H9 (cell line): ENCODE results near the gene NEDD9. TPM values are rescaled to one million over a fixed set of nuclear protein-coding genes. Genes with fewer than 3 reads are reported as not detected.

Source experiments
- DNase-seq: peaks from one replicate; pipeline ENCODE4 v3.0.0-alpha.2; 2017
- H2AFZ ChIP-seq: one replicate; pipeline ENCODE4 v1.6.1; 2013; ENCODE audit warnings: mild to moderate bottlenecking, low read length, control low read depth, moderate library complexity
- H2AK5ac ChIP-seq: 2 replicates; pipeline ENCODE4 v1.6.1; 2013; ENCODE audit warnings: low read length, control low read depth, mixed read lengths; ENCODE audit not compliant: insufficient read length
- H2BK120ac ChIP-seq: one replicate; pipeline ENCODE4 v1.6.1; 2013; ENCODE audit warnings: low read depth, mild to moderate bottlenecking, low read length, control low read depth, inconsistent platforms; ENCODE audit not compliant: poor library complexity, severe bottlenecking
- H2BK12ac ChIP-seq: 2 replicates; pipeline ENCODE4 v1.6.1; 2013; ENCODE audit warnings: low read length, control low read depth, mixed read lengths, low read depth; ENCODE audit not compliant: insufficient read length
- H2BK15ac ChIP-seq: 2 replicates; pipeline ENCODE4 v1.6.1; 2013; ENCODE audit warnings: low read depth, low read length, control low read depth
- H2BK20ac ChIP-seq: one replicate; pipeline ENCODE4 v1.6.1; 2013; ENCODE audit warnings: low read depth, mild to moderate bottlenecking, low read length, control low read depth, inconsistent platforms; ENCODE audit not compliant: poor library complexity, severe bottlenecking
- H2BK5ac ChIP-seq: 2 replicates; pipeline ENCODE4 v1.6.1; 2013; ENCODE audit warnings: low read length, control low read depth, mixed read lengths; ENCODE audit not compliant: insufficient read length
- H3K14ac ChIP-seq: 2 replicates; pipeline ENCODE4 v1.6.1; 2013; ENCODE audit warnings: low read length, control low read depth; ENCODE audit not compliant: insufficient read depth
- H3K18ac ChIP-seq: 2 replicates; pipeline ENCODE4 v1.6.1; 2013; ENCODE audit warnings: low read depth, mild to moderate bottlenecking, mixed read lengths, low read length, control low read depth; ENCODE audit not compliant: insufficient read length
- H3K23ac ChIP-seq: 2 replicates; pipeline ENCODE4 v1.6.1; 2013; ENCODE audit warnings: low read length, control low read depth, mixed read lengths, low read depth; ENCODE audit not compliant: insufficient read length
- H3K23me2 ChIP-seq: 2 replicates; pipeline ENCODE4 v1.6.1; 2013; ENCODE audit warnings: low read depth, mild to moderate bottlenecking, mixed read lengths, low read length, control low read depth; ENCODE audit not compliant: insufficient read length, poor library complexity, severe bottlenecking
- H3K27ac ChIP-seq: 2 replicates; pipeline ENCODE4 v1.5.1; 2013; ENCODE audit warnings: low read length, control low read depth, mixed read lengths, low read depth; ENCODE audit not compliant: insufficient read length
- H3K27me3 ChIP-seq: 2 replicates; pipeline ENCODE4 v1.6.1; 2013; ENCODE audit warnings: low read length, control low read depth, inconsistent platforms; ENCODE audit not compliant: insufficient read depth
- H3K4ac ChIP-seq: 2 replicates; pipeline ENCODE4 v1.6.1; 2013; ENCODE audit warnings: low read depth, mild to moderate bottlenecking, control low read depth, inconsistent platforms, low read length, moderate library complexity
- H3K4me1 ChIP-seq: 2 replicates; pipeline ENCODE4 v1.6.1; 2013; ENCODE audit warnings: low read length, control low read depth, inconsistent platforms; ENCODE audit not compliant: insufficient read depth
- H3K4me2 ChIP-seq: 2 replicates; pipeline ENCODE4 v1.6.1; 2013; ENCODE audit warnings: low read length, control low read depth, mixed read lengths; ENCODE audit not compliant: insufficient read length, insufficient read depth
- H3K56ac ChIP-seq: 2 replicates; pipeline ENCODE4 v1.6.1; 2013; ENCODE audit warnings: low read depth, mild to moderate bottlenecking, mixed read lengths, low read length, control low read depth; ENCODE audit not compliant: insufficient read length
- H3K79me1 ChIP-seq: 2 replicates; pipeline ENCODE4 v1.6.1; 2013; ENCODE audit warnings: low read depth, mild to moderate bottlenecking, moderate library complexity, low read length, control low read depth, inconsistent platforms; ENCODE audit not compliant: insufficient read depth, poor library complexity, severe bottlenecking
- H3K79me2 ChIP-seq: 2 replicates; pipeline ENCODE4 v1.6.1; 2013; ENCODE audit warnings: low read length, control low read depth, inconsistent platforms; ENCODE audit not compliant: insufficient read depth
- H3K9ac ChIP-seq: 2 replicates; pipeline ENCODE4 v1.6.1; 2013; ENCODE audit warnings: low read length, control low read depth, mixed read lengths; ENCODE audit not compliant: insufficient read length; ENCODE audit errors: extremely low read depth
- H3K9me3 ChIP-seq: one replicate; pipeline ENCODE4 v1.6.1; 2013; ENCODE audit warnings: low read depth, low read length, inconsistent platforms; ENCODE audit not compliant: control insufficient read depth
- H3T11ph ChIP-seq: one replicate; pipeline ENCODE4 v1.6.1; 2013; ENCODE audit warnings: mild to moderate bottlenecking, low read length, control low read depth, inconsistent platforms
- H4K20me1 ChIP-seq: one replicate; pipeline ENCODE4 v1.6.1; 2013; ENCODE audit not compliant: control insufficient read depth, insufficient read length, insufficient read depth
- H4K5ac ChIP-seq: 2 replicates; pipeline ENCODE4 v1.6.1; 2013; ENCODE audit warnings: low read depth, mild to moderate bottlenecking, mixed read lengths, low read length, control low read depth; ENCODE audit not compliant: insufficient read length
- H4K8ac ChIP-seq: replicated peaks from 2 replicates; pipeline ENCODE4 v1.6.1; 2013; ENCODE audit warnings: low read length, control low read depth, mixed read lengths, low read depth; ENCODE audit not compliant: insufficient read length
- H4K91ac ChIP-seq: 2 replicates; pipeline ENCODE4 v1.6.1; 2013; ENCODE audit warnings: low read depth, mild to moderate bottlenecking, moderate library complexity, mixed read lengths, low read length, control low read depth; ENCODE audit not compliant: insufficient read length
- H3K27ac Mint-ChIP-seq, 3 experiments: 2 replicates in 2 of 3; 3 replicates in 1 of 3; pipeline ENCODE4 v1.8.0; 2020 to 2021; ENCODE audit warnings: mixed read lengths in 3 of 3, mild to moderate bottlenecking in 1 of 3, moderate library complexity in 1 of 3
- H3K27me3 Mint-ChIP-seq: 2 replicates; pipeline ENCODE4 v1.8.0; 2021; ENCODE audit warnings: low read depth, mild to moderate bottlenecking, moderate library complexity, mixed read lengths
- H3K36me3 Mint-ChIP-seq, 3 experiments: 2 replicates in 2 of 3; 3 replicates in 1 of 3; pipeline ENCODE4 v1.8.0; 2020 to 2021; ENCODE audit warnings: low read depth in 3 of 3, mixed read lengths in 3 of 3; ENCODE audit not compliant: insufficient read depth in 1 of 3
- H3K4me1 Mint-ChIP-seq, 2 experiments: 2 replicates each; pipeline ENCODE4 v1.8.0; 2020; ENCODE audit warnings: mixed read lengths in 2 of 2
- H3K4me3 Mint-ChIP-seq, 2 experiments: 2 replicates in 1 of 2; 3 replicates in 1 of 2; pipeline ENCODE4 v1.8.0; 2020 to 2021; ENCODE audit warnings: mild to moderate bottlenecking in 2 of 2, mixed read lengths in 2 of 2, moderate library complexity in 1 of 2
- H3K9me3 Mint-ChIP-seq, 2 experiments: 2 replicates in 1 of 2; 3 replicates in 1 of 2; pipeline ENCODE4 v1.8.0; 2020; ENCODE audit warnings: mild to moderate bottlenecking in 2 of 2, mixed read lengths in 2 of 2, moderate library complexity in 1 of 2
- WGBS: extraction: QIAGEN DNeasy Blood & Tissue Kit; methylation state at CpG from one replicate; pipeline ENCODE4 v1.1.7; 2013; ENCODE audit warnings: missing lambda C conversion rate, low lambda C conversion rate, mixed read lengths; ENCODE audit not compliant: insufficient read length; ENCODE audit errors: extremely low coverage; 5-methylcytosine and 5-hydroxymethylcytosine counted together
- total RNA-seq: library from RNA; stranded (reverse); gene quantifications from 2 replicates; pipeline ENCODE4 v1.2.1, GENCODE V29; 2021
- TF ChIP-seq, protein P1 (sequence below): fragments of 200-600 bp; sonication (generic); conservative IDR thresholded peaks from 3 replicates; pipeline ENCODE4 v1.8.0; 2021; ENCODE audit warnings: antibody characterized with exemption, mild to moderate bottlenecking

The NEDD9 gene
- total RNA-seq, 1 experiment from 2014 or later, result 5.5 TPM

DNA sequence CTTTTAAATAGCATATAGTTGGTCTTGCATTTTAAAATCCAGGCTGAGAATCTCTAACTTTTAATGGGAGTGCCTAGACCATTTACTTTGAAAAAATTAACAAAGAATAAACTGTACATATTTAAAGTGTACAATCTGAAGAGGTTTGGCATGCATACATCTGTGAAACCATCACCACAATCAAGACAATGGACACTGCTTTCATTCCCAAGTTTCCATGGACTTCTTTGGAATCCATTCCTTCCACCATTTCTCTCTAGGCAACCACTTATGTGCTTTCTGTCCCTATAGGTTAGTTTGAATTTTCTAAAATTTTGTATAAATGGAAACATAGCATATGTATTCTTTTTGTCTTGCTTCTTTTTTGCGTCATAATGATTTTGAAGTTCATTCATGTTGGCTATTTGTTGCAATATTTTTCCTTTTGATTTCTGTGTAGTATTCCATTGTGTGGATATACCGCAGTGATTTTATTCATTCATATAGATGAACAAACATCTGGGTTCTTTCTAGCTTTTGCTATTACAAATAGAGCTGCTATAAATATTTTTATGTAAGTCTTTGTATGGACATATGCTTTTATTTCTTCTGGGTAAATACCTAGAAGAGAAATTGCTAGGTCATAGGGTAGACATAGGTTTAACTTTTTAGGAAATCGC lies 50.9 kb downstream of the NEDD9 start:
- Histone ChIP-seq H2BK20ac (no peak overlapping the region), H2BK120ac (no peak overlapping the region), H3K4me2 (no peak overlapping the region), H4K20me1 (no peaks in the 10 kb centered on the region), H4K91ac (no peak overlapping the region), H4K5ac (no peak overlapping the region), H3K4ac (no peak overlapping the region), H3K18ac (no peak overlapping the region), H2AFZ (no peak overlapping the region), H3T11ph (no peak overlapping the region), H3K27me3 (no peaks in the 10 kb centered on the region), H3K4me1 (no peaks in the 10 kb centered on the region; the same call in 1 of the 2 replicates), H3K27ac (no peak overlapping the region), H2AK5ac (no peak overlapping the region), H3K9ac (no peak overlapping the region), H4K8ac (no peak overlapping the region), H3K23me2 (no peaks in the 10 kb centered on the region), H3K9me3 (peaks cover 3% of the 10 kb centered on the region), H2BK15ac (no peak overlapping the region), H3K79me1 (no peaks in the 10 kb centered on the region), H3K23ac (no peak overlapping the region), H3K56ac (no peak overlapping the region), H2BK12ac (no peak overlapping the region), H3K79me2 (no peaks in the 10 kb centered on the region), H2BK5ac (no peak overlapping the region), H3K14ac (no peak overlapping the region)
- TF ChIP-seq, protein P1, sequence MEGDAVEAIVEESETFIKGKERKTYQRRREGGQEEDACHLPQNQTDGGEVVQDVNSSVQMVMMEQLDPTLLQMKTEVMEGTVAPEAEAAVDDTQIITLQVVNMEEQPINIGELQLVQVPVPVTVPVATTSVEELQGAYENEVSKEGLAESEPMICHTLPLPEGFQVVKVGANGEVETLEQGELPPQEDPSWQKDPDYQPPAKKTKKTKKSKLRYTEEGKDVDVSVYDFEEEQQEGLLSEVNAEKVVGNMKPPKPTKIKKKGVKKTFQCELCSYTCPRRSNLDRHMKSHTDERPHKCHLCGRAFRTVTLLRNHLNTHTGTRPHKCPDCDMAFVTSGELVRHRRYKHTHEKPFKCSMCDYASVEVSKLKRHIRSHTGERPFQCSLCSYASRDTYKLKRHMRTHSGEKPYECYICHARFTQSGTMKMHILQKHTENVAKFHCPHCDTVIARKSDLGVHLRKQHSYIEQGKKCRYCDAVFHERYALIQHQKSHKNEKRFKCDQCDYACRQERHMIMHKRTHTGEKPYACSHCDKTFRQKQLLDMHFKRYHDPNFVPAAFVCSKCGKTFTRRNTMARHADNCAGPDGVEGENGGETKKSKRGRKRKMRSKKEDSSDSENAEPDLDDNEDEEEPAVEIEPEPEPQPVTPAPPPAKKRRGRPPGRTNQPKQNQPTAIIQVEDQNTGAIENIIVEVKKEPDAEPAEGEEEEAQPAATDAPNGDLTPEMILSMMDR, result no peak
- peaks cover 21 to 22% of the 10 kb centered on the region in 2 experiments for H3K4me1 Mint-ChIP-seq
- no peak overlapping the region for H3K27ac Mint-ChIP-seq
- H3K4me3 Mint-ChIP-seq, result no peak overlapping the region
- DNase-seq, result no peak
- peaks cover 15 to 17% of the 10 kb centered on the region in 2 experiments; a peak in 4 of 5 replicates for H3K9me3 Mint-ChIP-seq
- peaks cover 19 to 26% (median 26%) of the 10 kb centered on the region in 3 experiments for H3K36me3 Mint-ChIP-seq
- no CpG with 5 or more reads among the region's 3 CpGs for WGBS
- H3K27me3 Mint-ChIP-seq, result no peaks in the 10 kb centered on the region
